ENCODE results near the gene ACP7. TPM values are rescaled to one million over a fixed set of nuclear protein-coding genes. Genes with fewer than 3 reads are reported as not detected.
A peak's percentile ranks its signal among the peaks of the same experiment; 100 is the strongest.

Gene ACP7
- polyA plus RNA-seq, 2 of the 4 experiments (the other 2 are of a cell fraction), result 0.06 to 0.25 TPM

DNA sequence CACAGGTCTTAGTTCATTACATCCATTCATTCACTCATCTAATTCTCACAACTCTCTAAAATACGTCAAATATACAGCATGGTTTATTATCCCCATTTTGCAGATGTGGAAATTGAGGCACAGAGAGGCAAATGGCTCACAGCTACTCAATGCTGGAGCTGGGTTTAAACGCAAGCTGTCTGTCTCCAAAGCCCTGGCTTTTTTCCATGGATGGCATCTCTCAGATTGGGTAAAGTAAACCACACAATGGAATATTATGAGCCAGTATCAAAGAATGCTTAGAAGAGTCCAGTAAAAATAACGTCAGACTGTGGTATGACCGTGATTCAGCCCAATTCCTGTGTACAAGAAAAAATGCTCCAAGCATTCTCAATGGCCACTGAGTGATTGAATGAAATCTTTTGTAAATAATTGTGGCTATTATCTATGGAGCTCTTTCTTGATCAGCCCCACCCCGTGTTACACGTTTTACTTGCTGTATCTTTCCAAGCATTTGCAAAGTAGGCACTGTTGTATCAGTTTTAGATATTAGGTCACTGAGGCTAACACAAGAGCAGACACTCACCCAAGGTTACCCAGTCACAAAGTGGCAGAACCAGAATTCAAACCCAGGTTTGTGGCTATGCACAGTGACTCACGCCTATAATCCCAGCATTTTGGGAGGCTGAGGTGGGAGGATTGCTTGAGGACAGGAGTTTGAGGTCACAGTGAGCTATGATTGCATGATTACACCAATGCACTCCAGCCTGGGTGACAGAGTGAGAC lies 5.5 kb upstream of the ACP7 start:
- Histone ChIP-seq H3K9me3 (no peaks in the 10 kb centered on the region), H3K4me2 (peak overlapping the region; percentile 48), H3K4me1 (peaks cover 56% of the 10 kb centered on the region), H3K27ac (peak overlapping the region; percentile 84 to 86), H3K4me3 (no peak overlapping the region)
- 9% methylated on average over 7 of the region's 7 CpGs for WGBS (ENCODE audit: missing lambda C conversion rate)
- peak; percentile 94 to 96 for DNase-seq (ENCODE audit: low read depth in 1 of 2, low spot score in 1 of 2)
- ChIA-PET CTCF (interaction anchor here (0.6 to 36.8 kb wide), 11 partner anchors 10 to 766 kb away, joined by 3 to 612 read pairs (median 5); partner anchors contain the start of gene FBXO17), POLR2A (interaction anchor here (0.6 to 2.1 kb wide), 7 partner anchors 34 to 148 kb away, joined by 3 to 9 read pairs (median 6); partner anchors contain the start of genes FBXO17, FBXO27, MRPS12 and SARS2)
- peak; percentile 83 to 86 for ATAC-seq
- peak; percentile 100 for FAIRE-seq
- TF ChIP-seq ZFP36 (IDR thresholded peaks at IDR 0.05; ENCODE audit: borderline replicate concordance, partially characterized antibody) (peak; percentile 61), KDM5A (IDR thresholded peaks at IDR 0.05) (no peak), CHD4 (IDR thresholded peaks at IDR 0.05; ENCODE audit: borderline replicate concordance) (0 out of 2 replicates have a peak, but pooled peaks have one; percentile 43), MAFK (IDR thresholded peaks at IDR 0.05; ENCODE audit: partially characterized antibody) (peak; percentile 92), MAZ (IDR thresholded peaks at IDR 0.05; ENCODE audit: borderline replicate concordance, low read depth, low read length) (no peak), GATA3 (IDR thresholded peaks at IDR 0.05; ENCODE audit: borderline replicate concordance) (peak; percentile 91), ZC3H11A (IDR thresholded peaks at IDR 0.05) (no peak), RARB (CRISPR knock-in tag; IDR thresholded peaks at IDR 0.05) (0 out of 2 replicates have a peak, but pooled peaks have one; percentile 30), CHD2 (IDR thresholded peaks at IDR 0.05; ENCODE audit: low read length, partially characterized antibody) (no peak), JUNB (IDR thresholded peaks at IDR 0.05) (peak; percentile 99), EHF (CRISPR knock-in tag; IDR thresholded peaks at IDR 0.05) (no peak), ESRRA (IDR thresholded peaks at IDR 0.05; ENCODE audit: borderline replicate concordance, low read length) (0 out of 2 replicates have a peak, but pooled peaks have one; percentile 28), EP300 (IDR thresholded peaks at IDR 0.05) (peak; percentile 95 to 97; a peak in 4 of 5 replicates), NFE2L2 (conservative IDR thresholded peaks at IDR 0.05; ENCODE audit: low read length) (0 out of 2 replicates have a peak, but pooled peaks have one; percentile 15), BHLHE40 (IDR thresholded peaks at IDR 0.05; ENCODE audit: low read depth, low read length) (no peak), SREBF2 (IDR thresholded peaks at IDR 0.05) (no peak), SMC3 (IDR thresholded peaks at IDR 0.05) (no peak; the same call in 1 of the 3 replicates), NPAS2 (CRISPR knock-in tag; IDR thresholded peaks at IDR 0.05; ENCODE audit: borderline replicate concordance) (no peak), CBX2 (IDR thresholded peaks at IDR 0.05; ENCODE audit: borderline replicate concordance, low read depth) (no peak), HOXB13 (CRISPR knock-in tag; IDR thresholded peaks at IDR 0.05; ENCODE audit: low read depth) (peak; percentile 84; the same call in 1 of the 2 replicates), POLR2AphosphoS2 (conservative IDR thresholded peaks at IDR 0.05; ENCODE audit: low read length) (no peak), CEBPB (IDR thresholded peaks at IDR 0.05) (peak; percentile 50 to 84; a peak in 3 of 4 replicates), MYC (IDR thresholded peaks at IDR 0.05; ENCODE audit: borderline replicate concordance, low read length) (0 out of 2 replicates have a peak, but pooled peaks have one; percentile 21), HDAC2 (IDR thresholded peaks at IDR 0.05) (no peak), RCOR1 (IDR thresholded peaks at IDR 0.05; ENCODE audit: low read depth, low read length) (peak; percentile 98), CBX8 (IDR thresholded peaks at IDR 0.05) (no peak), ZNF302 (CRISPR knock-in tag; IDR thresholded peaks at IDR 0.05) (no peak), ZSCAN20 (CRISPR knock-in tag; IDR thresholded peaks at IDR 0.05) (peak; percentile 74; the same call in 1 of the 2 replicates)
- TF ChIP-seq, protein P1, sequence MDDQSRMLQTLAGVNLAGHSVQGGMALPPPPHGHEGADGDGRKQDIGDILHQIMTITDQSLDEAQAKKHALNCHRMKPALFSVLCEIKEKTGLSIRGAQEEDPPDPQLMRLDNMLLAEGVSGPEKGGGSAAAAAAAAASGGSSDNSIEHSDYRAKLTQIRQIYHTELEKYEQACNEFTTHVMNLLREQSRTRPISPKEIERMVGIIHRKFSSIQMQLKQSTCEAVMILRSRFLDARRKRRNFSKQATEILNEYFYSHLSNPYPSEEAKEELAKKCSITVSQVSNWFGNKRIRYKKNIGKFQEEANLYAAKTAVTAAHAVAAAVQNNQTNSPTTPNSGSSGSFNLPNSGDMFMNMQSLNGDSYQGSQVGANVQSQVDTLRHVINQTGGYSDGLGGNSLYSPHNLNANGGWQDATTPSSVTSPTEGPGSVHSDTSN (IDR thresholded peaks at IDR 0.05), result peak; percentile 72
- TF ChIP-seq, protein P2, sequence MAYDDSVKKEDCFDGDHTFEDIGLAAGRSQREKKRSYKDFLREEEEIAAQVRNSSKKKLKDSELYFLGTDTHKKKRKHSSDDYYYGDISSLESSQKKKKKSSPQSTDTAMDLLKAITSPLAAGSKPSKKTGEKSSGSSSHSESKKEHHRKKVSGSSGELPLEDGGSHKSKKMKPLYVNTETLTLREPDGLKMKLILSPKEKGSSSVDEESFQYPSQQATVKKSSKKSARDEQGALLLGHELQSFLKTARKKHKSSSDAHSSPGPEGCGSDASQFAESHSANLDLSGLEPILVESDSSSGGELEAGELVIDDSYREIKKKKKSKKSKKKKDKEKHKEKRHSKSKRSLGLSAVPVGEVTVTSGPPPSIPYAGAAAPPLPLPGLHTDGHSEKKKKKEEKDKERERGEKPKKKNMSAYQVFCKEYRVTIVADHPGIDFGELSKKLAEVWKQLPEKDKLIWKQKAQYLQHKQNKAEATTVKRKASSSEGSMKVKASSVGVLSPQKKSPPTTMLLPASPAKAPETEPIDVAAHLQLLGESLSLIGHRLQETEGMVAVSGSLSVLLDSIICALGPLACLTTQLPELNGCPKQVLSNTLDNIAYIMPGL (CRISPR knock-in tag; IDR thresholded peaks at IDR 0.05; ENCODE audit: borderline replicate concordance), result no peak
- TF ChIP-seq, protein P3, sequence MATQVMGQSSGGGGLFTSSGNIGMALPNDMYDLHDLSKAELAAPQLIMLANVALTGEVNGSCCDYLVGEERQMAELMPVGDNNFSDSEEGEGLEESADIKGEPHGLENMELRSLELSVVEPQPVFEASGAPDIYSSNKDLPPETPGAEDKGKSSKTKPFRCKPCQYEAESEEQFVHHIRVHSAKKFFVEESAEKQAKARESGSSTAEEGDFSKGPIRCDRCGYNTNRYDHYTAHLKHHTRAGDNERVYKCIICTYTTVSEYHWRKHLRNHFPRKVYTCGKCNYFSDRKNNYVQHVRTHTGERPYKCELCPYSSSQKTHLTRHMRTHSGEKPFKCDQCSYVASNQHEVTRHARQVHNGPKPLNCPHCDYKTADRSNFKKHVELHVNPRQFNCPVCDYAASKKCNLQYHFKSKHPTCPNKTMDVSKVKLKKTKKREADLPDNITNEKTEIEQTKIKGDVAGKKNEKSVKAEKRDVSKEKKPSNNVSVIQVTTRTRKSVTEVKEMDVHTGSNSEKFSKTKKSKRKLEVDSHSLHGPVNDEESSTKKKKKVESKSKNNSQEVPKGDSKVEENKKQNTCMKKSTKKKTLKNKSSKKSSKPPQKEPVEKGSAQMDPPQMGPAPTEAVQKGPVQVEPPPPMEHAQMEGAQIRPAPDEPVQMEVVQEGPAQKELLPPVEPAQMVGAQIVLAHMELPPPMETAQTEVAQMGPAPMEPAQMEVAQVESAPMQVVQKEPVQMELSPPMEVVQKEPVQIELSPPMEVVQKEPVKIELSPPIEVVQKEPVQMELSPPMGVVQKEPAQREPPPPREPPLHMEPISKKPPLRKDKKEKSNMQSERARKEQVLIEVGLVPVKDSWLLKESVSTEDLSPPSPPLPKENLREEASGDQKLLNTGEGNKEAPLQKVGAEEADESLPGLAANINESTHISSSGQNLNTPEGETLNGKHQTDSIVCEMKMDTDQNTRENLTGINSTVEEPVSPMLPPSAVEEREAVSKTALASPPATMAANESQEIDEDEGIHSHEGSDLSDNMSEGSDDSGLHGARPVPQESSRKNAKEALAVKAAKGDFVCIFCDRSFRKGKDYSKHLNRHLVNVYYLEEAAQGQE (IDR thresholded peaks at IDR 0.05), result no peak
- TF ChIP-seq, protein P4, sequence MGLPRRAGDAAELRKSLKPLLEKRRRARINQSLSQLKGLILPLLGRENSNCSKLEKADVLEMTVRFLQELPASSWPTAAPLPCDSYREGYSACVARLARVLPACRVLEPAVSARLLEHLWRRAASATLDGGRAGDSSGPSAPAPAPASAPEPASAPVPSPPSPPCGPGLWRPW (IDR thresholded peaks at IDR 0.05), result no peak; the same call in 1 of the 2 replicates
- TF ChIP-seq, protein P5, sequence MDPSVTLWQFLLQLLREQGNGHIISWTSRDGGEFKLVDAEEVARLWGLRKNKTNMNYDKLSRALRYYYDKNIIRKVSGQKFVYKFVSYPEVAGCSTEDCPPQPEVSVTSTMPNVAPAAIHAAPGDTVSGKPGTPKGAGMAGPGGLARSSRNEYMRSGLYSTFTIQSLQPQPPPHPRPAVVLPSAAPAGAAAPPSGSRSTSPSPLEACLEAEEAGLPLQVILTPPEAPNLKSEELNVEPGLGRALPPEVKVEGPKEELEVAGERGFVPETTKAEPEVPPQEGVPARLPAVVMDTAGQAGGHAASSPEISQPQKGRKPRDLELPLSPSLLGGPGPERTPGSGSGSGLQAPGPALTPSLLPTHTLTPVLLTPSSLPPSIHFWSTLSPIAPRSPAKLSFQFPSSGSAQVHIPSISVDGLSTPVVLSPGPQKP (IDR thresholded peaks at IDR 0.05; ENCODE audit: low read depth, low read length), result no peak

All from A549 (cell line).